Fibroblast of lung (primary cell): ENCODE results near the gene INF2. TPM values are rescaled to one million over a fixed set of nuclear protein-coding genes. Genes with fewer than 3 reads are reported as not detected.
A peak's percentile ranks its signal among the peaks of the same experiment; 100 is the strongest.

Source experiments
- DNase-seq, 2 donors: peaks; one replicate each; pipeline versions ENCODE4 v3.0.0 to v3.0.0-alpha.2; 2010; ENCODE audit warnings: low read depth in 2 of 2
- H2AFZ ChIP-seq: 2 replicates; pipeline ENCODE4 v1.5.1; 2012; ENCODE audit warnings: low read length, control low read depth, inconsistent platforms
- H3K27ac ChIP-seq: 2 replicates; pipeline ENCODE4 v1.5.1; 2011; ENCODE audit warnings: low read length, control low read depth; ENCODE audit not compliant: insufficient read depth
- H3K27me3 ChIP-seq: 2 replicates; pipeline ENCODE4 v1.5.1; 2011; ENCODE audit warnings: mild to moderate bottlenecking, low read length; ENCODE audit not compliant: control insufficient read depth, insufficient read depth
- H3K36me3 ChIP-seq: 2 replicates; pipeline ENCODE4 v1.5.1; 2011; ENCODE audit warnings: low read length; ENCODE audit not compliant: control insufficient read depth, insufficient read depth
- H3K4me1 ChIP-seq: 2 replicates; pipeline ENCODE4 v1.5.1; 2011; ENCODE audit warnings: low read length; ENCODE audit not compliant: control insufficient read depth, insufficient read depth; ENCODE audit errors: extremely low read depth
- H3K4me2 ChIP-seq: 2 replicates; pipeline ENCODE4 v1.5.1; 2011; ENCODE audit warnings: low read length, control low read depth; ENCODE audit not compliant: insufficient read depth; ENCODE audit errors: extremely low read depth
- H3K4me3 ChIP-seq, 4 experiments: fragments of 200-600 bp in 1 of 4; sonication (generic) in 1 of 4; replicated peaks in 1 of 4; 2 replicates each; pipeline ENCODE4 v1.5.1; 2011 to 2016; ENCODE audit warnings: low read length in 4 of 4, low read depth in 3 of 4, mild to moderate bottlenecking in 3 of 4, control low read depth in 2 of 4, inconsistent platforms in 1 of 4, mixed read lengths in 1 of 4; ENCODE audit not compliant: insufficient read depth in 1 of 4; ENCODE audit errors: control extremely low read depth in 1 of 4
- H3K79me2 ChIP-seq: 2 replicates; pipeline ENCODE4 v1.5.1; 2012; ENCODE audit warnings: mild to moderate bottlenecking, low read length, inconsistent platforms; ENCODE audit not compliant: control insufficient read depth, insufficient read depth
- H3K9ac ChIP-seq: 2 replicates; pipeline ENCODE4 v1.5.1; 2011; ENCODE audit warnings: mild to moderate bottlenecking, low read length, control low read depth; ENCODE audit not compliant: insufficient read depth
- H3K9me3 ChIP-seq: 2 replicates; pipeline ENCODE4 v1.5.1; 2012; ENCODE audit warnings: low read depth, low read length; ENCODE audit not compliant: control insufficient read depth, insufficient read depth
- H4K20me1 ChIP-seq: 2 replicates; pipeline ENCODE4 v1.5.1; 2011; ENCODE audit warnings: low read length; ENCODE audit not compliant: control insufficient read depth, insufficient read depth; ENCODE audit errors: extremely low read depth
- CTCF ChIP-seq, 2 donors: IDR thresholded peaks in 1 of 2; conservative IDR thresholded peaks in 1 of 2; 1 replicate in 1 of 2; 2 replicates in 1 of 2; pipeline ENCODE4 v1.5.1; 2011 to 2012; ENCODE audit warnings: low read length in 2 of 2, control low read depth in 1 of 2, inconsistent platforms in 1 of 2, low read depth in 1 of 2, mild to moderate bottlenecking in 1 of 2
- EZH2 ChIP-seq: IDR thresholded peaks from 2 replicates; pipeline ENCODE4 v1.5.1; 2012; ENCODE audit warnings: low read length, control low read depth, mild to moderate bottlenecking; ENCODE audit errors: missing control alignments
- polyA plus RNA-seq, 2 donors: library from polyadenylated mRNA; depleted of rRNA in 1 of 2; stranded (reverse) in 1 of 2; unstranded in 1 of 2; fragments of >200 nt; gene quantifications; 2 replicates each; pipeline ENCODE4 v1.2.1, GENCODE V29; 2011 to 2012; ENCODE audit warnings: missing spikeins in 1 of 2
- total RNA-seq: library from RNA; depleted of rRNA; stranded (reverse); fragments of >200 nt; gene quantifications from 2 replicates; pipeline ENCODE4 v1.2.1, GENCODE V29; 2014

The INF2 gene
- total and polyA plus RNA-seq, 2 donors (not counting 1 experiment from before 2014, with no cell fraction given): 19.8 to 50.9 TPM

GRCh38 chr14:104676694-104677511, 12.5 kb upstream of the INF2 start:
- H2AFZ ChIP-seq: peak overlapping the region; percentile 69

GRCh38 chr14:104677512-104678332, 11.7 kb upstream of the INF2 start:
- DNase-seq: peak; percentile 75 to 89
- H3K9me3 ChIP-seq: no peaks in the 10 kb centered on the region
- peaks cover 40% of the 10 kb centered on the region for H3K4me1 ChIP-seq
- no peaks in the 10 kb centered on the region for H3K79me2 ChIP-seq
- peak overlapping the region; percentile 37 to 61 (median 47) for H3K4me3 ChIP-seq
- peak overlapping the region; percentile 82 for H3K4me2 ChIP-seq
- H4K20me1 ChIP-seq: no peaks in the 10 kb centered on the region
- H3K27ac ChIP-seq: peak overlapping the region; percentile 83
- H3K9ac ChIP-seq: peak overlapping the region; percentile 71
- no peak for TF ChIP-seq CTCF (conservative IDR thresholded peaks at IDR 0.05 in 1 of 2, IDR thresholded peaks at IDR 0.05 in 1 of 2; ENCODE audit: low read depth in 1 of 2, low read length in 2 of 2)
- no peak for TF ChIP-seq EZH2
- no peaks in the 10 kb centered on the region for H3K36me3 ChIP-seq
- H2AFZ ChIP-seq: peak overlapping the region; percentile 69
- no peaks in the 10 kb centered on the region for H3K27me3 ChIP-seq

More at GRCh38 chr14:104676694-104677511, 12.5 kb upstream of the INF2 start:
- H3K36me3 ChIP-seq: no peaks in the 10 kb centered on the region
- H4K20me1 ChIP-seq: no peaks in the 10 kb centered on the region
- TF ChIP-seq EZH2 (no peak), CTCF (conservative IDR thresholded peaks at IDR 0.05 in 1 of 2, IDR thresholded peaks at IDR 0.05 in 1 of 2; ENCODE audit: low read depth in 1 of 2, low read length in 2 of 2) (no peak)
- no peaks in the 10 kb centered on the region for H3K79me2 ChIP-seq
- no peaks in the 10 kb centered on the region for H3K27me3 ChIP-seq
- peak overlapping the region; percentile 83 for H3K27ac ChIP-seq
- no peak for DNase-seq
- no peaks in the 10 kb centered on the region for H3K9me3 ChIP-seq
- peaks cover 32% of the 10 kb centered on the region for H3K4me1 ChIP-seq
- H3K4me2 ChIP-seq: peak overlapping the region; percentile 82
- H3K9ac ChIP-seq: peak overlapping the region; percentile 71
- H3K4me3 ChIP-seq: peak overlapping the region in 2 of 4 experiments; percentile 52 to 61

GRCh38 chr14:104678346-104678745, 11.1 kb upstream of the INF2 start:
- DNase-seq: peak; percentile 34
- Histone ChIP-seq H3K9ac (peak overlapping the region; percentile 71), H3K79me2 (no peaks in the 10 kb centered on the region), H4K20me1 (no peaks in the 10 kb centered on the region), H3K27ac (peak overlapping the region; percentile 83), H2AFZ (peak overlapping the region; percentile 39), H3K27me3 (no peaks in the 10 kb centered on the region), H3K4me1 (peaks cover 40% of the 10 kb centered on the region), H3K4me2 (peak overlapping the region; percentile 82), H3K36me3 (no peaks in the 10 kb centered on the region), H3K4me3 (peak overlapping the region; percentile 37 to 61 (median 47)), H3K9me3 (no peaks in the 10 kb centered on the region)
- no peak for TF ChIP-seq EZH2
